ENCODE results near the gene APLF.
A peak's percentile ranks its signal among the peaks of the same experiment; 100 is the strongest.
"Not testable (repeated sequence)": the region's sequence is repeated elsewhere in the genome, so short reads cannot be mapped to it uniquely, and the experiment has no call there.

Gene APLF

DNA sequence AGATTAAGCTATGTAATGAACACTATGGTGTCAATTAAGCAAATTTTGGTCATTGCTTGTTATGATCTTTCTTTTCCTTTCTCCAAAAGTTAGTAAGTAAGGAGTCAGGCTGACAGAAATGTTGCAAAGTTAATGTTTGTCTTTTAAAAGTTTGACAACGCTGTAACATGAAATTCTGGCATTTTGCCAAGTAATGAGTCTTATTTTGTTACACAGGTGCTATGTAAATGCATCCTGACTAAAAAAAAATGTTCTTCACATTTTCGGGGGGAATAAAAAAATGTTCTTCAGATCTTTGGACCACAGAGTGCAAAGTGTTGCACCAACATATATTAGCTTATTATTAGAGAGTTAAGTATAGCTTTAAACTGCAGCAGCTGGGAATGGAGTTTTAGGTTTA, 121.2 kb downstream of the APLF start:
- DNase-seq (ENCODE audit: low spot score), result no peak

DNA sequence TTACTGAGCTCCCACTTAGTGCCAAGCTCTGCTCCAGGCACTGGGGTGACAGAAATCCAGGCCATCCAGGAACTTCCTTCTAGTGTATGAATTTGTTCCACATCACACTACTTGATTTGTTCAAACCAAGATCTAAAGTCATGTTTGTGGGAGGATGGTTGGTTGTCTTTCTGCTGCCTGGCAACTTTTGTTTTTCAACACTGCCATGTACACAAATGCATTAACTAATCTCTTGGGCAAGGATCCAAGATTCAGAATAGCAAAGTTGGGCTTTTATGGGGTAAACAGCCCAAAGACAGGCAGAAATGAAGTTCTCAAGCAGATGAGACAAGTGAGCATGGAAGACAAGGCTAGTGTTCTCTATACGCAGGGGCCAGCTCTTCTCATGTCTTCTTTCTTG, 122.6 kb downstream of the APLF start:
- DNase-seq (ENCODE audit: low spot score), result no peak

DNA sequence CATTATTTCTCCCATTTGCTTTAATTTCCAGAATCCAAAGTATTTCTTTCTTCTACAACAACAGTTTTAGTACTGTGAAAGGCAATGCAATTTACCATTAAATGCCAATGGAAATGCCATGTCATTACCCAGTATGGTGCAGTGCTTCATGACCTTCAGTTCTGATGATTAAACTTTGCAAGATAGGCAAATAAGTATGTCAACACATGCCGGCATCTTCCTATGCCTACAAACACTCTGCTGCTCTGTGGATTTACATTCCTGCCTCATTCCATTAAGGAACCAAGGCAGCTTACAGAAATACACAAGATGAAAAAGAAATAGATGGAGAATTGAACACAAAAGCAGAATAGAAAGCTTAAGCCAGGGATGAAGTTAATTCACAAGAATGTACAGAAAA, 123.3 kb downstream of the APLF start:
- no peak for DNase-seq (ENCODE audit: low spot score)

DNA sequence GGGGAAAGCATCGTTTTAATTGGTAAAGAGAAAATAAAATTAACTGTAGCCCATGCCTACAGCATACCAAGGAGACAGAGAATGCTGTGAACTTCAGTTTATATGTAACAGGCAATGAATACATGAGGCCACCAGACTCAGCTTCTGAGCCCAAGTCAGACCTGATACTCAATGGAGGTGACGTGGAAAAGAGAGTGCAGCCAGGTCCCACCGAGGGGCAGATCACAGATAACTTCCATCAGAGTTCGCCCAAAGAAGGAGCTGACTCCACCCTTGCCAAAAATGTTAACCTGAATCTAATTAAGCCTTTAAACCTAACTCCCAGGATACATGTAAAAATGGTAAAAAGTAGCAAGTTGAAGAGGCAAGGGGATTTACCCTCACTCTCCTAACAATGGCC, 123.8 kb downstream of the APLF start:
- DNase-seq (ENCODE audit: low spot score), result no peak

GRCh38 chr2:68594041-68594440, 126.7 kb downstream of the APLF start:
- DNase-seq (ENCODE audit: low spot score), result peak; percentile 4

- DNase-seq (ENCODE audit: low spot score), result peak; percentile 53
Observed at GRCh38 chr2:68594674-68595492, 127.5 kb downstream of the APLF start.

DNA sequence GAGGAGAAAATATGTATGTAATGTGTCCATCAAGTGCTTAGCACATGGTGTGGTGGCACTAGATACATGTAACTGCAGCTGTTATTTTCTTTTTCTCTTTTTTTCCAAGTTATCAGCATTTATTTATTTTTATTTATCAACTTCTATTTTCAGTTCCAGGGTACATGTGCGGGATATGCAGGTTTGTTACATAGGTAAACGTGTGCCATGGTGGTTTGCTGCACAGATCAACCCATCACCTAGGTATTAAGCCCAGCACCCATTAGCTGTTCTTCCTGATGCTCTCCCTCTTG, 128.1 kb downstream of the APLF start:
- DNase-seq (ENCODE audit: low spot score), result not testable (repeated sequence)

GRCh38 chr2:68600495-68600894, 133.1 kb downstream of the APLF start:
- DNase-seq (ENCODE audit: low spot score), result not testable (repeated sequence)

DNA sequence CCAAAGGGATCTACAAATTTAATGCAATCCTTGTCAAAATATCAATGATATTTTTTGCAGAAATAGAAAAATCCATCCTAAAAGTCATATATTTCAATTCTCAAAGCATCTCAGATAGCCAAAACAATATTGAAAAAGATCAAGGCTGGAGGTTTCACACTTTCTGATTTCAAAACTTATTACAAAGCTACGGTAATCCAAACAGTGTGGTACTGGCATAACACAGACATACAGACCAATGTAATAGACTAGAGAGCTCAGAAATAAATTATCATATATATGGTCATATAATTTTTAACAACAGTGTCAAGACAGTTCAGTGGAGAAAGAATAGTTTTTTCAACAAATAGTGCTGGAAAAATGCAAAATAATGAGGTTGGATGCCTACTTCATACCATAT, 135.7 kb downstream of the APLF start:
- no peak for DNase-seq (ENCODE audit: low spot score)

DNA sequence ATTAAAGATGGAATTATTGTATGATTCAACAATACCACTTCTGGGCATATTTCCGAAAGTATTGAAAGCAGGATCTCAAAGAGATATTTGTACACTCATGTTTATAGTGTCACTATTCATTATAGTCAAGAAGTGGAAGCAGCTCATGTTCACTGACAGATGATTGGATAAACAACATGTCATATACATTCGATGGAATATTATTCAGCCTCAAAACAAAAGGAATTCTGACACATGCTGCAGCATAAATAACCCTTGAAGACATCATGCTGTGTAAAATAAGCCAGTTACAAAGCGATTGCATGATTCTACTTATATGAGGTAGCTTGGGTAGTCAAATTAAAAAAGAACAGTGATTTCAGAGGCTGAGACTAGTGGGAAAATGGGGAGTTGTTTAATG, 136.7 kb downstream of the APLF start:
- DNase-seq (ENCODE audit: low spot score), result no peak

DNA sequence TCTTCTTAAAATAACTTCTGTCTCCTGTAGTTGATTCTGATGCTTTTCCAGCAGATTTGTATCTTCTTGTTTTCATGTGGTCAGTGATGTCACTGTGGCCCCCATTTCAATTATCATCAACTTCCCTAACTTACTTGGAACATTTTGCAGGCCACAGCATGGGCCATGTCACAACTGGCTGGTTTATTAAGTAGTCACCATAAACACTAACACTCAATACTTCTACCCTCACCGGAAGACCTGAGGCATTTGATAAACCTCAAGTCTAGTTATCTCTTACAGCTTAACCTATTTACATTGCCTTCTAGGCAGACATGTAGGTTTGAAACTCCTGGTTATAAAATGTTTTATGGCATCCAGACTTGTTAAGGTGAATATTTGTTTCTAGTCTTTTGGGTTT, 138.6 kb downstream of the APLF start:
- DNase-seq (ENCODE audit: low spot score), result no peak

DNA sequence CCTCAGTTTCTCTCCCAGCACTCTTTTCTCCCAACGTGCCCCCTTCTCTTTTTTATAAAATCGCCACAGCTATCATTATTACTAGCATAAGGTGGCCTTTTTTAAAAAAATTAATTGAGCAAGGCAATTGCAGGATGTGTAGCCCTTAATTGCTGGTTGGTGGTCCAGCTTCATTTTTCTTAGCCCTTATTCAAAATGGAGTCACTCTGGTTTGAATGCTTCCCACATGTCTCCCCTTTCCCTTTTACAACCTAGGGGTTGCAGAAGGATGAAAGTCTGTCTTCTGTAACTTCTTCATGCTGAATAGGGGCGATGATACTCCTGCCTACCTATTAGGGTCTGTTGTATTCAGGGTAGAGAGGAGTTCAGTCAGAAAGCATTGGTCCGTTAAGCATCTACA, 139.4 kb downstream of the APLF start:
- DNase-seq (ENCODE audit: low spot score), result no peak

DNA sequence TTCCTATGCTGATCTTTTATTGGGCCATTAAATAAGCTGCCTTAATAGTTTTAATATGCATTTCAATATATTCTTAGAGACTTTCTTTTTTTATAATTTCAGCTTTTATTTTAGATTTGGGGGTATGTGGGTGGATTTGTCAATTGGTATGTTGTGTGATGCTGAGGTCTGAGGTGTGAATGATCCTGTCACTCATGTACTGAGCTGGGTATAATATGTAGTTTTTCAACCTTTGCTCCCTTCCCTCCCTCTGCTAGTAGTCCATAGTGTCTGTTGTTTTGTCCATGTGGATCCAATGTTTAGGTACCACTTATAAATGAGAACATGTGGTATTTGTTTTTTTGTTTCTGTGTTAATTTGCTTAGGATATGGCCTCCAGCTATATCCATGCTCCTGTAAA, 140.5 kb downstream of the APLF start:
- no peak for DNase-seq (ENCODE audit: low spot score)

DNA sequence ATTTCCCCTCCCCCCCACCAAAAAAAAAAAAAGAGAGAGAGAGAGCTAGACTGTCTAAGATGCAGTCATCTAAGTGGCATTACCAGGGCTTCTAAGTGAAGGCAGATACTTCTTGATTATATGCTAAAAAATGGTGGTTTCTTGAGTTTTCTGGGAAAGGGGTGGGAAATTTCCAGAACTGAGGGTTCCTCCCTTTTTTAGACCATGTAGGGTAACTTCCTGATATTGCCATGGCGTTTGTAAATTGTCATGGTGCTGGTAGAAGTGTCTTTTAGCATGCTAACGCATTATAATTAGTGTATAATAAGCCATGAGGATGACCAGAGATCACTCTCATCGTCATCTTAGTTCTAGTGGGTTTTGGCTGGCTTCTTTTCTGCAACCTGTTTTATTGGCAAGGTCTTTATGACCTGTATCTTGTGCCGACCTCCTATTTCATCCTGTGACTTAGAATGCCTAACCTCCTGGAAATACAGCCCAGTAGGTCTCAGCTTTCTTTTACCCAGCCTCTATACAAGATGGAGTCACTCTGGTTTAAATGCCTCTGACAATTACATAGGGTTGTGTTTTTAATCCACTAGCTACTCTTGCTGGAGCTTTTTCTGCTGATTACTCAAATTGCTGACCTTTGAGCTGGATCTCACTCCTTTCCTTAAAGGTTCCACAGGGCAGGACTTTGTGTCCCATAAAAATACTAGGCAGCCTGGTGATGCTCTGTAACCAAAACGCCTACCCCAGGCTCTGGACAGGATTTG, 145.6 kb downstream of the APLF start:
- no peak for DNase-seq (ENCODE audit: low spot score)

- no peak for DNase-seq (ENCODE audit: low spot score)
Observed at GRCh38 chr2:68620772-68621171, 153.4 kb downstream of the APLF start.

- no peak for DNase-seq (ENCODE audit: low spot score)
Observed at GRCh38 chr2:68623820-68624219, 156.4 kb downstream of the APLF start.

- no peak for DNase-seq (ENCODE audit: low spot score)
Observed at GRCh38 chr2:68627615-68628014, 160.2 kb downstream of the APLF start.

Measured in activated CD4-positive, alpha-beta T cell treated with anti-CD3 and anti-CD28 coated beads, Interleukin-2, Interleukin-4, amounts not matched to agents 100 ng/mL and 50 ng/mL, durations not matched to agents 16 hours and 8 hours (primary cell).